Duodenal mucosa (tissue), 2 donors: ENCODE results near the gene NCOA5.
A peak's percentile ranks its signal among the peaks of the same experiment; 100 is the strongest.
"Not testable (repeated sequence)": the region's sequence is repeated elsewhere in the genome, so short reads cannot be mapped to it uniquely, and the experiment has no call there.

Experiments used
- H3K27ac ChIP-seq: one replicate; pipeline ENCODE4 v1.7.0; 2013; ENCODE audit warnings: low read depth, low read length
- H3K27me3 ChIP-seq, 2 donors: one replicate each; pipeline ENCODE4 v1.7.0; 2013; ENCODE audit warnings: low read length in 2 of 2, control low read depth in 1 of 2; ENCODE audit not compliant: insufficient read depth in 2 of 2, control insufficient read depth in 1 of 2
- H3K36me3 ChIP-seq, 2 donors: one replicate each; pipeline ENCODE4 v1.7.0; 2013; ENCODE audit warnings: low read length in 2 of 2, control low read depth in 1 of 2; ENCODE audit not compliant: insufficient read depth in 2 of 2, control insufficient read depth in 1 of 2
- H3K4me1 ChIP-seq, 2 donors: one replicate each; pipeline ENCODE4 v1.7.0; 2013; ENCODE audit warnings: low read length in 2 of 2, control low read depth in 1 of 2; ENCODE audit not compliant: insufficient read depth in 2 of 2, control insufficient read depth in 1 of 2
- H3K4me3 ChIP-seq, 2 donors: one replicate each; pipeline ENCODE4 v1.7.0; 2013; ENCODE audit warnings: low read length in 2 of 2, low read depth in 1 of 2
- H3K9ac ChIP-seq, 2 donors: one replicate each; pipeline ENCODE4 v1.7.0; 2013; ENCODE audit warnings: low read length in 2 of 2, low read depth in 1 of 2
- H3K9me3 ChIP-seq, 2 donors: one replicate each; pipeline ENCODE4 v1.7.0; 2013; ENCODE audit warnings: low read length in 2 of 2, control low read depth in 1 of 2; ENCODE audit not compliant: control insufficient read depth in 1 of 2

NCOA5 gene

DNA sequence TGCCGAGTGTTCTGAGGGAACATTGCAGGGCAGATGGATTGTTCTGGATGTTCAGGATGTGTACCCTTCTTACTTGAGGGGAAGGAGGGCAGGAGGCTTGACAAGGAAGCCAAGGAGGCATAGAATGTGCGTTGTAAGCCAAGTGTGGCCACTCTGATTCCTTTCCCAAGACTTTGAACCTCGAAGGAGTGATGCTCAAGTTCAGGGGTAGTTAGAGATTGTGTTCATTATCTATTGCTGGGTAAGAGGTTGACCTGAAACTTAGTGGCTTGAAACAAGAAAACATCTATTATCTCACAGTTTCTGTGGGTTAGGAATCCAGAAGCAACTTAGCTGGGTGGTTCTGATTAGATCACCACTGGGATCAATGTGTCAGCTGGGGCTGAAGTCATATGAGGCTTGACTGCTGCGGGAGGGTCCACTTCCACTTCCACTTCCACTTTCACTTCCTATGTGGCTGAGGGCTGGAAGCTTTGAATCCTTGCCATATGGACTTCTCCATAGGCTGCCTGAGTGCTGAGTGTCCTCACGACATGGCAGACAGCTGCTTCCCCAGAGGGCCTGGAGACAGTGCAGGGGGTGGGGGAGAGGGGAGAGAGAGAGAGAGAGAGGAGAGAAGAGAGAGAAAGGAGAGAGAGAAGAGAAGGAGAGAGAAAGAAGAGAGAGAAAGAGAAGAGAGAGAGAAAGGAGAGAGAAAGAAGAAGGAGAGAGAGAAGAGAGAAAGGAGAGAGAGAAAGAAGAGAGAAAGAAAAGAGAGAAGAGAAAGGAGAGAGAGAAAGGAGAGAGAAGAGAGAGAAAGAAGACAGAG, 21.5 kb upstream of the NCOA5 start:
- Histone ChIP-seq H3K9ac (no peak overlapping the region), H3K9me3 (no peaks in the 10 kb centered on the region), H3K27me3 (peaks cover 9 to 12% of the 10 kb centered on the region in 2 donors), H3K4me1 (peaks cover 4 to 9% of the 10 kb centered on the region in 2 donors), H3K27ac (no peak overlapping the region), H3K36me3 (no peaks in the 10 kb centered on the region), H3K4me3 (no peak overlapping the region)

DNA sequence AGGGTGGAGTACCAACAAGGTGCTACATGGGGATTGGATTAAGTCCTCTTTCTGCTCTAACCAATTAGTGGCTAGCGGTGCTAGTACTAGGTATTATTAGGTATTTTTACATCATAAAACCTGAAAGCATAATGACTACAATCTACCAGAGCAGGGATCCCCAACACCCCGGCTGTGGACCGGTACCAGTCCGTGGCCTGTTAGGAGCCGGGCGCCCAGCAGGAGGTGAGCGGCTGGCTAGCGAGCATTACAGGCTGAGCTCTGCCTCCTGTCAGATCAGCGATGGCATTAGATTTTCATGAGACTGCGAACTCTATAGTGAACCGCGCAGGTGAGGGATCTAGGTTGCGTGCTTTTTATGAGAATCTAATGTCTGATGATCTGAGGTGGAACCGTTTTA, 19.2 kb upstream of the NCOA5 start:
- Histone ChIP-seq H3K27me3 (peaks cover 3 to 13% of the 10 kb centered on the region in 2 donors), H3K36me3 (no peaks in the 10 kb centered on the region), H3K9ac (no peak overlapping the region), H3K27ac (no peak overlapping the region), H3K9me3 (no peaks in the 10 kb centered on the region), H3K4me3 (no peak overlapping the region), H3K4me1 (peaks cover 4 to 9% of the 10 kb centered on the region in 2 donors)

DNA sequence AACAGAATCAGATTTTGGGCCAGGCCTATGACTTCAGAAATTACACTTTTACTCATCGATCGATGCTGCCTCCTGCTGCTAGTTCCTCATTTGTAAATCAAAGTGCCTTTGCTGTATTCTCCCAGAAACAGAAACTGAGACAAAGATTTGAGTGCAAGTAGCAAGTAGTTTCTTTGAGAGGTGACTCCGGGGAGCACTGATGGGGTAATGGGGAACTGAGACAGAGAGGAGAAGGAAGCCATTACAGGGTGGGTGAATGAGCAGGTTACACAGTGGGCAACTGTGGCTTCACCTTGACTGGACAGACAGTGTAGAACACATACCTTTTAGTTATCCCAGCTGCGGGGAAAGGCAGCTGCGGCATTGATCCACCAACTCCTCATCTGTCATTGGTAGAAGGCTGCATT, 18.7 kb upstream of the NCOA5 start:
- Histone ChIP-seq H3K9ac (no peak overlapping the region), H3K4me1 (peaks cover 4 to 9% of the 10 kb centered on the region in 2 donors), H3K27me3 (peaks cover 7 to 13% of the 10 kb centered on the region in 2 donors), H3K4me3 (no peak overlapping the region), H3K27ac (no peak overlapping the region), H3K36me3 (no peaks in the 10 kb centered on the region), H3K9me3 (no peaks in the 10 kb centered on the region)

DNA sequence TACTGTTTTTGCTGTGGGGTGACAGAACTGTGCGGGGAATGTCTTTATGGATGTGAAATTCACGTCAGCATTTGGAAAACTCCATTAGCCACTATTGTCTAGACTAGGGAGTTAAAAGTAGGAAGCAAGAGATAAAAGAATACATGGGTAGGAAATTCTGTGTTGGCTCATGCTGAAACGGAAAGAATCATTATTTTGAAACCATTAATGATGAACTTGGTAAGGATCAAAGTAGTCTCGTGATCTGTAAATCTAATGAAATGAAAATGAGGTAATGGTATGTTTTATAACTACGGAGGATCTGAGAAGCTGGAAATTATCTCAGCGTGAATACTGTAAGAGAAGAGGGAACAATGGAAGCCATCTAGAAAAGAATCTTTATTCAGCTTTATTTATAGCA, 17.3 kb upstream of the NCOA5 start:
- Histone ChIP-seq H3K27ac (no peak overlapping the region), H3K4me3 (no peak overlapping the region), H3K27me3 (peaks cover 9 to 19% of the 10 kb centered on the region in 2 donors), H3K36me3 (no peaks in the 10 kb centered on the region), H3K9me3 (no peaks in the 10 kb centered on the region), H3K4me1 (peaks cover 4 to 9% of the 10 kb centered on the region in 2 donors), H3K9ac (no peak overlapping the region)

- Histone ChIP-seq H3K4me1 (peaks cover 0 to 3% of the 10 kb centered on the region in 2 donors), H3K36me3 (no peaks in the 10 kb centered on the region), H3K4me3 (no peak overlapping the region), H3K9me3 (no peaks in the 10 kb centered on the region), H3K27ac (no peak overlapping the region), H3K9ac (no peak overlapping the region), H3K27me3 (peaks cover 7 to 24% of the 10 kb centered on the region in 2 donors)
Observed at GRCh38 chr20:46104262-46104661, 14.5 kb upstream of the NCOA5 start.

DNA sequence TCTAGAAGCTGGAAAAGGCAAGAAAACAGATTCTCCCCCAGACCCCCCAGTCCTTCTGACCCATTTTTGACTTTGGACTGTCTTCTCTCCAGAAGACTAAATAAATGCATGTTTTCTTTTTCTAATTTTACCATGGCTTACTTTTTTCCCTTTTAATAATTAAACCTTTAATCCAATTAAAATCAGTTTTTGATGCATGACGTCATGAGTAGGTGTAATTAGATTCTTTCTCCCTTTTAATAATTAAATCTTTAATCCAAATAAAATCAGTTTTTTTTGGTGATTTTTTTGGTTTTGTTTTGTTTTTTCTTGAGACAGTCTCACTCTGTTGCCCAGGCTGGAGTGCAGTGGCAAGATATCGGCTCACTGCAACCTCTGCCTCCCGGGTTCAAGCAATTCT, 13.2 kb upstream of the NCOA5 start:
- no peak overlapping the region for H3K27ac ChIP-seq
- no peaks in the 10 kb centered on the region for H3K4me1 ChIP-seq
- H3K27me3 ChIP-seq = peaks cover 12 to 20% of the 10 kb centered on the region in 2 donors
- no peak overlapping the region for H3K9ac ChIP-seq
- H3K36me3 ChIP-seq = no peaks in the 10 kb centered on the region
- H3K9me3 ChIP-seq = no peaks in the 10 kb centered on the region
- H3K4me3 ChIP-seq = no peak overlapping the region

DNA sequence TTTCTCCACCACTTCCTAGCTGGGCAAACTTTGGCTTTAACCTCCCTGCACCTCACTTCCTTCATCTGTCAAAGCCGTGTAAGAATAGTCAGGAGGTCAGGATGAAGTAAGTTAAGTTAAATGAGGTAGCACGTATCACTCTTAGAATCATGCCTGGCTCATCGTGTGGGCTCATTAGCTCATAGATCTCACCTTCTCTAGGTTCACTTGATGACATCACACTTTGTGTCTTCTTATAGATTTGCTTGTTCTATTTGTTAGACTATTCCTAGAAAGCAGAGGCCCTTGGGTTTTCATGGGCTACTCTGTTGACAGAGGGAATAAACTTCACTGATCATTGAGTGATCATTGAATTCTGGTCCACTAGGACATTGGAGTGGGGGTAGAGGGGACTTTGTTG, 12.2 kb upstream of the NCOA5 start:
- no peak overlapping the region for H3K27ac ChIP-seq
- H3K27me3 ChIP-seq = peaks cover 12 to 20% of the 10 kb centered on the region in 2 donors
- no peak overlapping the region for H3K9ac ChIP-seq
- no peaks in the 10 kb centered on the region for H3K4me1 ChIP-seq
- no peak overlapping the region for H3K4me3 ChIP-seq
- no peaks in the 10 kb centered on the region for H3K36me3 ChIP-seq
- H3K9me3 ChIP-seq = no peaks in the 10 kb centered on the region

- Histone ChIP-seq H3K4me1 (no peaks in the 10 kb centered on the region), H3K36me3 (no peaks in the 10 kb centered on the region), H3K9ac (no peak overlapping the region), H3K27me3 (peaks cover 12 to 20% of the 10 kb centered on the region in 2 donors), H3K4me3 (no peak overlapping the region), H3K9me3 (no peaks in the 10 kb centered on the region), H3K27ac (no peak overlapping the region)
Observed at GRCh38 chr20:46100988-46101387, 11.2 kb upstream of the NCOA5 start.

- H3K36me3 ChIP-seq, H3K9me3 ChIP-seq: not testable (repeated sequence)
- H3K27me3 ChIP-seq = peaks cover 12 to 19% of the 10 kb centered on the region in 2 donors
Observed at GRCh38 chr20:46100444-46100843, 10.7 kb upstream of the NCOA5 start.

DNA sequence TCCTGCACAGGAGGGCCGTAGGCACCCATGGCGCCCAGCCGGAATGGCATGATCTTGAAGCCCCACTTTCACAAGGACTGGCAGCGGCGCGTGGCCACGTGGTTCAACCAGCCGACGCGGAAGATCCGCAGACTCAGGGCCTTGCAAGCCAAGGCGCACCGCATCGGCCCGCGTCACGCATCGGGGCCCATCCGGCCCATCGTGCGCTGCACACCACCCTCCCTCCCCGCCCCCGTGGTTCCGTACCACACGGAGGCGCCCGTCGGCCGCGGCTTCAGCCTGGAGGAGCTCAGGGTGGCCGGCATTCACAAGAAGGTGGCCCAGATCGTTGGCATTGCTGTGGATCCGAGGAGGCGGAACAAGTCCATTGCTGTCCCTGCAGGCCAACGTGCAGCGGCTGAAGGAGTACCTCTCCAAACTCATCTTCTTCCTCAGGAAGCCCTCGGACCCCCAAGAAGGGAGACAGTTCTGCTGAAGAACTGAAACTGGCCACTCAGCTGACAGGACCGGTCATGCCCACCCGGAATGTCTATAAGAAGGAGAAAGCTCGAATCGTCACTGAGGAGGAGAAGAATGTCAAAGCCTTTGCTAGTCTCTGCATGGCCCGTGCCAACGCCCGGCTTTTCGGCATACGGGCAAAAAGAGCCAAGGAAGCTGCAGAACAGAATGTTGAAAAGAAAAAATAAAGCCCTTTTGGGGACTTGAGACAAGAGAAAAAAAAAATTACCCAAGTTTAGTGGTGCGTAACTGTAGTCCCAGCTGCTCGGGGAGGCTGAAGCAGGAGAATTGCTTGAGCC, 9.9 kb upstream of the NCOA5 start:
- H3K27ac ChIP-seq = no peak overlapping the region
- H3K27me3 ChIP-seq = peaks cover 12 to 16% of the 10 kb centered on the region in 2 donors
- H3K9me3 ChIP-seq = no peaks in the 10 kb centered on the region
- no peaks in the 10 kb centered on the region for H3K4me1 ChIP-seq
- H3K36me3 ChIP-seq = no peaks in the 10 kb centered on the region
- H3K9ac ChIP-seq = no peak overlapping the region
- H3K4me3 ChIP-seq = peak overlapping the region in 1 of 2 donors; percentile 46

More at GRCh38 chr20:46100444-46100843, 10.7 kb upstream of the NCOA5 start:
- not testable (repeated sequence) for H3K4me3 ChIP-seq, H3K27ac ChIP-seq, H3K9ac ChIP-seq, H3K4me1 ChIP-seq
